Lung (tissue), 12 donors: ENCODE measurements around the gene FBXO9. TPM values are rescaled to one million over a fixed set of nuclear protein-coding genes. Genes with fewer than 3 reads are reported as not detected.

Source experiments
- ATAC-seq: fragments of 200-7000 bp; cut with Tn5 transposase; one replicate; pipeline ENCODE4 v1.9.1; 2020; ENCODE audit warnings: moderate number of reproducible peaks; ENCODE audit not compliant: insufficient read depth, low FRiP score
- DNase-seq, 3 donors: peaks; one replicate each; pipeline ENCODE4 v3.0.0-alpha.2; 2013 to 2017
- H3K27ac ChIP-seq, 2 donors: one replicate each; pipeline ENCODE4 v1.5.1; 2013; ENCODE audit warnings: mild to moderate bottlenecking in 2 of 2, moderate library complexity in 2 of 2, control low read depth in 1 of 2, inconsistent platforms in 1 of 2, low read depth in 1 of 2, low read length in 1 of 2
- H3K27me3 ChIP-seq, 3 donors: one replicate each; pipeline ENCODE4 v1.5.1; 2013; ENCODE audit warnings: low read length in 2 of 3; ENCODE audit not compliant: control insufficient read depth in 3 of 3, insufficient read depth in 3 of 3
- H3K36me3 ChIP-seq, 4 donors: one replicate each; pipeline ENCODE4 v1.5.1; 2013; ENCODE audit warnings: low read length in 4 of 4, mild to moderate bottlenecking in 1 of 4, moderate library complexity in 1 of 4; ENCODE audit not compliant: control insufficient read depth in 4 of 4, insufficient read depth in 4 of 4
- H3K4me1 ChIP-seq, 5 donors: one replicate each; pipeline ENCODE4 v1.5.1; 2013; ENCODE audit warnings: low read length in 5 of 5, mild to moderate bottlenecking in 2 of 5, moderate library complexity in 1 of 5; ENCODE audit not compliant: control insufficient read depth in 5 of 5, insufficient read depth in 5 of 5
- H3K4me3 ChIP-seq: one replicate; pipeline ENCODE4 v1.5.1; 2013; ENCODE audit warnings: mild to moderate bottlenecking, control low read depth, moderate library complexity
- H3K9ac ChIP-seq, 2 donors: one replicate each; pipeline ENCODE4 v1.5.1; 2013; ENCODE audit warnings: low read length in 2 of 2, control low read depth in 1 of 2; ENCODE audit not compliant: insufficient read depth in 1 of 2
- H3K9me3 ChIP-seq, 4 donors: one replicate each; pipeline ENCODE4 v1.5.1; 2013; ENCODE audit warnings: low read length in 3 of 4, mild to moderate bottlenecking in 1 of 4, moderate library complexity in 1 of 4; ENCODE audit not compliant: control insufficient read depth in 4 of 4, insufficient read depth in 3 of 4
- WGBS, 2 donors: extraction: QIAGEN DNeasy Blood & Tissue Kit; methylation state at CpG; one replicate each; pipeline ENCODE4 v1.1.7; 2013; 5-methylcytosine and 5-hydroxymethylcytosine counted together
- polyA plus RNA-seq, 2 donors: library from polyadenylated mRNA; stranded (reverse); fragments of 200-250 nt; gene quantifications; one replicate each; pipeline ENCODE4 v1.2.1, GENCODE V29; 2013
- total RNA-seq, 2 donors: library from RNA; depleted of rRNA in 1 of 2; stranded (reverse); fragments of >200 nt in 1 of 2; gene quantifications; one replicate each; pipeline ENCODE4 v1.2.1, GENCODE V29; 2014 to 2021
- TF ChIP-seq, protein P1 (sequence below): IDR thresholded peaks from 2 replicates; pipeline ENCODE4 v1.5.1; 2012; ENCODE audit warnings: mild to moderate bottlenecking; ENCODE audit errors: control extremely low read depth, extremely low read depth
- donor health status: control.
- donor health status: control.
- donor health status: Bipolar disorder and iron deficiency.
- donor health status: healthy.
- donor health status: DM: yes; HTN: yes; CAD: no.

The FBXO9 gene
- total and polyA plus RNA-seq, 4 donors, result 26.0 to 117 (median 70.7) TPM

DNA sequence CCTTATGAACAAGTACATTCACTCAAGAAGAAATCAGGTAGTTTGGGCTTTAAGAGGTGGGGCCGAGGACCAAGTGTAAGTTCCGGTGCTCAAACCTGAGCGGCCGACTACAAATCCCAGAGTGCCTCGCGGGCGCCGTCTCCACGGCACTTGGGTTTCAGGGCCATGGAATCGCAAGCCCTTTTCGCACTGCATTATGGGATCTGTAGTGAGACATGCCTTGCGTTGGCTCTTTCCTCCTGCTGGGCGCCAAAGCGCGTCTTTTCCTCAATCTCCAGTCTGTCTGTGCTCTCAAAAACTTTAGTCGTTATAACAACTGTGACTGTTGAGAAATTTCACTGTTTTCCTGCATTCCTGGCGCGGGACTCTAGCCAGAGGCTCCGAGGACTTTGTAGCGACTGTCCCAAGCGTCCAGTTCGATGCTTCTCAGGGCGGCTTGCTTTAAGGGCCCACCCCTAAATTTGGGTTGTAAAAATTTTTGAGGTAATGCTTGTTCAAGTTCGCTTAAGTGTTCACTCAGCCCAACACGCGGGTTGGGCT is 408 bp upstream of the FBXO9 start:
- DNase-seq (peak; percentile 96 to 99 (median 98)), ATAC-seq (peak; percentile 86)
- peak overlapping the region; percentile 65 to 93 for H3K9ac ChIP-seq
- H3K27ac ChIP-seq, result peak overlapping the region; percentile 97
- no peaks in the 10 kb centered on the region for H3K27me3 ChIP-seq
- H3K4me3 ChIP-seq, result peak overlapping the region; percentile 94
- TF ChIP-seq, protein P1, sequence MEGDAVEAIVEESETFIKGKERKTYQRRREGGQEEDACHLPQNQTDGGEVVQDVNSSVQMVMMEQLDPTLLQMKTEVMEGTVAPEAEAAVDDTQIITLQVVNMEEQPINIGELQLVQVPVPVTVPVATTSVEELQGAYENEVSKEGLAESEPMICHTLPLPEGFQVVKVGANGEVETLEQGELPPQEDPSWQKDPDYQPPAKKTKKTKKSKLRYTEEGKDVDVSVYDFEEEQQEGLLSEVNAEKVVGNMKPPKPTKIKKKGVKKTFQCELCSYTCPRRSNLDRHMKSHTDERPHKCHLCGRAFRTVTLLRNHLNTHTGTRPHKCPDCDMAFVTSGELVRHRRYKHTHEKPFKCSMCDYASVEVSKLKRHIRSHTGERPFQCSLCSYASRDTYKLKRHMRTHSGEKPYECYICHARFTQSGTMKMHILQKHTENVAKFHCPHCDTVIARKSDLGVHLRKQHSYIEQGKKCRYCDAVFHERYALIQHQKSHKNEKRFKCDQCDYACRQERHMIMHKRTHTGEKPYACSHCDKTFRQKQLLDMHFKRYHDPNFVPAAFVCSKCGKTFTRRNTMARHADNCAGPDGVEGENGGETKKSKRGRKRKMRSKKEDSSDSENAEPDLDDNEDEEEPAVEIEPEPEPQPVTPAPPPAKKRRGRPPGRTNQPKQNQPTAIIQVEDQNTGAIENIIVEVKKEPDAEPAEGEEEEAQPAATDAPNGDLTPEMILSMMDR, result peak; percentile 1
- H3K9me3 ChIP-seq, result no peaks in the 10 kb centered on the region
- H3K4me1 ChIP-seq, result peaks cover 2 to 31% (median 11%) of the 10 kb centered on the region in 5 donors
- WGBS, 2 donors, result 0% methylated on average over 26 of the region's 26 CpGs
- H3K36me3 ChIP-seq, result no peaks in the 10 kb centered on the region

DNA sequence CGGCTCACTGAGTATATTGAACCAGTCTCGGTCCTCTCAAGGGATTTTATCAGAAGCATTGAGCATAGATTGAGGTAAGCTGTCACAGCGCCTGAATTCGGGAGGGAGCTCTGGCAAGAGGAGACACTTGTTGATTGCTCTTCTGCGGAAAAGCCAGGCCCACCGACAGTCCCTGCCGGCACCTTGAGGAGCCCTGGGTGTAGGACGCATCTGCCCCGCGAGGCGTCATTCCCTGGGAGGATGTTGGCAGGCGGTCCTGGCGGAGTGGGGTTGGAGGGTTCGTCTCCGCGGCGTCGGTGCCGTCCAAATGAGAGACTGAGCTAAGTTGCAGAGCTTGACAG is 843 bp downstream of the FBXO9 start:
- Histone ChIP-seq H3K9me3 (no peaks in the 10 kb centered on the region), H3K27ac (peak overlapping the region; percentile 97), H3K36me3 (peaks cover 0 to 1% (median 0%) of the 10 kb centered on the region in 4 donors), H3K4me1 (peaks cover 0 to 24% (median 8%) of the 10 kb centered on the region in 5 donors), H3K27me3 (no peaks in the 10 kb centered on the region), H3K9ac (peak overlapping the region; percentile 65 to 88), H3K4me3 (peak overlapping the region; percentile 94)
- ATAC-seq (no peak), DNase-seq (peak in 2 of 3 donors; percentile 54 to 58)
- TF ChIP-seq, protein P1, result no peak
- WGBS, 2 donors, result 0 to 3% methylated on average over 19 of the region's 19 CpGs

DNA sequence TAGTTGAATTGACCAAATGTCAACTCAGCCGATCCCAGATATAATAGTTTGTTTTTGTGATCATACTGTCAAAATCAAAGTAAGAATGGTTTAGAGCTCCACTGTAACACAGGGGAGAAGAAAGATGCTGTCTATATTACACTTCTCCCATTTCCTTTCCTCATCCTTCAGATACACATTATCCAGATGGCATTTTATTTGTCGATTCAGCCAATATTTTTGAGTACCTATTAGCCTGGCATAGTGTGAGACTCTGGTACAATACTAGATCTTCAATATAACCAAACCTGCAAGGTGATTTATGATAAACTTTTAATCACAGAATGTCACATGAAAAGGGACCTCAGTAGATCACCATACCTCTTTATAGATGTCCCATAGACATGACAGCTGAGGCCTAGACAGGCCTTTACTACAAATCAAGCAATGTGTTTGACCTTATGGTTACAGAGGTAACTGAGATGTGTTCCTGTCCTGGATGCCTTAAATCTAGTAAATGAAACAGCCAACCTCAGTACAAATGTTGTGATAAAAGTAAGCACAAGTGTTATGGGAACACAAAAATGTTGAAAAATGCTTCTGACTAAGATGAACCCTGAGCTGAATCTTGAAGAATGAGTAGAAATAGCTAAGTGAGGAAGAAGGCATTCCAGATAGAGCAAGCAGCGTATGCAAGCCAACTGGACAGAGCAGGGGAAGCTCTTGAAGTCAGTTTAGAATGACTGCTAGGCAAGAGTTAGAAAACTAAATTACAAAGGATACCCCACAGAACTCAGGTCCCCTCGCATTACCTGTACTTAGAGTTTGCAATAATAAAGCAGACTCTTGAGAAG is 1.9 kb downstream of the FBXO9 start:
- peak overlapping the region in 1 of 2 donors; percentile 88 for H3K9ac ChIP-seq
- DNase-seq (no peak), ATAC-seq (no peak)
- peaks cover 0 to 1% (median 0%) of the 10 kb centered on the region in 4 donors for H3K36me3 ChIP-seq
- WGBS, 2 donors, result 69 to 74% methylated on average over 4 of the region's 4 CpGs
- H3K4me3 ChIP-seq, result no peak overlapping the region
- H3K27ac ChIP-seq, result no peak overlapping the region
- TF ChIP-seq, protein P1, result no peak
- no peaks in the 10 kb centered on the region for H3K27me3 ChIP-seq
- no peaks in the 10 kb centered on the region for H3K9me3 ChIP-seq
- peaks cover 0 to 24% (median 8%) of the 10 kb centered on the region in 5 donors for H3K4me1 ChIP-seq
